ENCODE measurements around the gene MECP2.

- TF ChIP-seq CTCF (IDR thresholded peaks at IDR 0.05) (no peak), POLR2A (IDR thresholded peaks at IDR 0.05) (no peak)
Observed at GRCh38 chrX:154049209-154050112, 48.1 kb downstream of the MECP2 start.
